GM21825 (cell line): ENCODE results near the gene GJC2.
"Not testable (repeated sequence)": the region's sequence is repeated elsewhere in the genome, so short reads cannot be mapped to it uniquely, and the experiment has no call there.

Experiments used
- ATAC-seq: cut with Tn5 transposase; IDR thresholded peaks from one replicate; pipeline ENCODE4 v1.9.1; 2021; ENCODE audit warnings: mild to moderate bottlenecking, moderate library complexity; ENCODE audit not compliant: unreplicated experiment

Gene GJC2

GRCh38 chr1:228184152-228184551 is 34.4 kb downstream of the GJC2 start:
- no peak for ATAC-seq

- no peak for ATAC-seq
These were observed 35.9 kb downstream of the GJC2 start for GRCh38 chr1:228185641-228185965.

GRCh38 chr1:228188249-228188648 is 38.5 kb downstream of the GJC2 start:
- ATAC-seq: not testable (repeated sequence)

- no peak for ATAC-seq
These were observed 40.5 kb downstream of the GJC2 start for GRCh38 chr1:228190182-228190581.

GRCh38 chr1:228190778-228191177 is 41.0 kb downstream of the GJC2 start:
- no peak for ATAC-seq

- no peak for ATAC-seq
These were observed 44.7 kb downstream of the GJC2 start for GRCh38 chr1:228194436-228194835.

GRCh38 chr1:228194921-228195812 is 45.4 kb downstream of the GJC2 start:
- no peak for ATAC-seq

- ATAC-seq: no peak
These were observed 47.9 kb downstream of the GJC2 start for GRCh38 chr1:228197555-228198147.

- ATAC-seq: no peak
These were observed 49.4 kb downstream of the GJC2 start for GRCh38 chr1:228198977-228199590.

GRCh38 chr1:228204958-228205357 is 55.2 kb downstream of the GJC2 start:
- ATAC-seq: no peak

GRCh38 chr1:228205526-228206436 is 56.1 kb downstream of the GJC2 start:
- ATAC-seq: no peak

- no peak for ATAC-seq
These were observed 57.0 kb downstream of the GJC2 start for GRCh38 chr1:228206582-228207351.

GRCh38 chr1:228207381-228207810 is 57.7 kb downstream of the GJC2 start:
- ATAC-seq: no peak

GRCh38 chr1:228207851-228208821 is 58.4 kb downstream of the GJC2 start, which contains the start of gene OBSCN:
Gene OBSCN, plus strand, starts transcription at chr1:228208044. Its CDS starts 3,740 bp downstream, at chr1:228211784.
- no peak for ATAC-seq

GRCh38 chr1:228208831-228209551 is 59.3 kb downstream of the GJC2 start:
- ATAC-seq: no peak
